ENCODE results near the gene CD320.

Gene CD320

DNA sequence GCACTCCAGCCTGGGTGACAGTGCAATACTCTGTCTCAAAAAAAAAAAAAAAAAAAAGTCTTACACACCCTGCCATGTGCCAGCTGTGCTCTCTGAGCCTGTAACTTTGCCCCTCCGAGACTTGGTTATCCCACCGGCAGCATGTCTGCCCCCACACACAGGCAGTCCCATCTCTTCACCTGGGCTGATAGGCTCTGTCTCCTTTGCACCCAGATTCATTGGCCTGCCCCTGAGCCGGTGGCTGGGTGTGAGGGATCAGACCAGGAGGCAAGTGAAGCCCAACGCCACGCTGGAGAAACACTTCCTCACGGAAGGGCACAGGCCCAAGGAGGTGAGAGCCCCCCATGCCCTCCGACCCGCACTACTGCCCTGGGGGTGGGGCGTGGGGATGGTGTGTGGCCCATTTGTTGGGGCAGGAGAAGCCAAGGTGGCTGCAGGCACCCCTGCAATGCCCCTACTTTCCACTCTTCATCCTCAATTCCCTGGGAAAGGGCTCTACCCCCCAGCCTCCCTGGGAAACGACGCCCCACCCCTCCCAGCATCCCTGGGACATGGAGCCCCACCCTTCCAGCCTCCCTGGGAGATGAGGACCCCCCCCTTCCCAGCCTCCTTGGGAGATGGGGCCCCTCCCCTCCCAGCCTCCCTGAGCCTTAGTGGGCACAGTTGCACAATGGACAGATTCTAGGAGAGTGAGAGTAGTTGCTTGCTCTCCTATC, 53.7 kb downstream of the CD320 start:
- DNase-seq (ENCODE audit: low read depth in 2 of 2) = no peak

- DNase-seq (ENCODE audit: low read depth in 2 of 2) = no peak
These were observed 54.5 kb downstream of the CD320 start for GRCh38 chr19:8253678-8254077.

DNA sequence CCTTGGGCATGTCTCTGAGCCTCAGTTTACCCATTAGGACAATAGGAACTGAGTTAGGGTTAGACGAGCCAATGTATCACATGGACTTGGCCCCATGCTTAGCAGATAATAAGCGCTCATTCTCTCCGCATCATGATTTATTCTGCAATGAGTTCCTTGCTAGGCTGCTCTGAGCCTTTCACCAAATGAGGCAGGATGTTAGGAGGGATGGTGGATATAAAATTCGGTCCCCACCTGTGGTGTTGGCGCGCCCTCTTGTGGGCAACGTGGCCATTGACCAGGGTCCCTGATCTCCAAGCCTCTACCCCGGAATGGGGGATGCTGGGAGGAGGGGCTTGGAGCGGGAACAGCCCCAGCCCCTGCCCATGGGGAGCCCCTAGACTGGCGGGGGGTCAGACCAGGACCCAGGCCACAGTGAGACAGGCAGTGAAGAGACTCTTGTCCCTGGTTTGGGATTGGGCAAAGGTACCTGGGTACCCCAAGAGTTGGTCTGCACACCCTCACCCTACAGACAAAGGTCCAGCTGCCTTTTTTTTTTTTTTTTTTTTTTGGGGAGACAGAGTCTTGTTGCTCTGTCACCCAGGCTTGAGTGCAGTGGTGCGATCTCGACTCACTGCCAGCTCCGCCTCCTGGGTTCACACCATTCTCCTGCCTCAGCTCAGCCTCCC, 55.1 kb downstream of the CD320 start:
- DNase-seq (ENCODE audit: low read depth in 2 of 2) = peak; percentile 67 to 76
